ENCODE results near the gene SLC22A4.

SLC22A4 gene

GRCh38 chr5:132254321-132254977 is 39.7 kb upstream of the SLC22A4 start:
- no peak for TF ChIP-seq CTCF (IDR thresholded peaks at IDR 0.05)

- no peak for TF ChIP-seq CTCF (IDR thresholded peaks at IDR 0.05)
These were observed 38.0 kb upstream of the SLC22A4 start for GRCh38 chr5:132256086-132256782.

- TF ChIP-seq CTCF (IDR thresholded peaks at IDR 0.05), result no peak
These were observed 37.4 kb upstream of the SLC22A4 start for GRCh38 chr5:132256783-132257130.

- no peak for TF ChIP-seq CTCF (IDR thresholded peaks at IDR 0.05)
These were observed 36.8 kb upstream of the SLC22A4 start, which contains the start of gene PDLIM4 for GRCh38 chr5:132257131-132258101. Gene PDLIM4 (plus strand): TSS chr5:132257696. CDS start chr5:132257735, 39 bp downstream.

- no peak for TF ChIP-seq CTCF (IDR thresholded peaks at IDR 0.05)
These were observed 35.8 kb upstream of the SLC22A4 start for GRCh38 chr5:132258102-132259068.

GRCh38 chr5:132259069-132259851 is 34.9 kb upstream of the SLC22A4 start:
- TF ChIP-seq CTCF (IDR thresholded peaks at IDR 0.05), result no peak
